GM10248 (cell line): ENCODE data around the gene SIPA1L3.

Experiments
- CTCF ChIA-PET: fragments of 300-600 bp; sonication (Branson Sonifier 250); formaldehyde crosslinking; extraction: SDS; loops from one replicate; lab custom pipeline; 2021; ENCODE audit warnings: antibody characterized with exemption; lab: Yijun Ruan, JAX
- POLR2A ChIA-PET: fragments of 350-650 bp; sonication (Branson Sonifier 250); formaldehyde crosslinking; extraction: SDS; loops from one replicate; lab custom pipeline; 2020; ENCODE audit warnings: antibody characterized with exemption; lab: Yijun Ruan, JAX
- DNase-seq: peaks from one replicate; pipeline ENCODE4 v3.0.0; 2012; ENCODE audit errors: extremely low spot score
- CTCF ChIP-seq: IDR thresholded peaks from 2 replicates; pipeline ENCODE4 v1.5.1; 2012; ENCODE audit warnings: mild to moderate bottlenecking, low read depth; ENCODE audit errors: extremely low read depth, missing control alignments, control extremely low read depth

SIPA1L3 gene

GRCh38 chr19:37926255-37926654 lies 19.2 kb downstream of the SIPA1L3 start:
- CTCF ChIA-PET = interaction anchor here (1.2 kb wide), 1 partner anchor 9 kb away, joined by 4 read pairs; no protein-coding TSS in a partner anchor
- POLR2A ChIA-PET = no interaction called here
- DNase-seq = no peak

DNA sequence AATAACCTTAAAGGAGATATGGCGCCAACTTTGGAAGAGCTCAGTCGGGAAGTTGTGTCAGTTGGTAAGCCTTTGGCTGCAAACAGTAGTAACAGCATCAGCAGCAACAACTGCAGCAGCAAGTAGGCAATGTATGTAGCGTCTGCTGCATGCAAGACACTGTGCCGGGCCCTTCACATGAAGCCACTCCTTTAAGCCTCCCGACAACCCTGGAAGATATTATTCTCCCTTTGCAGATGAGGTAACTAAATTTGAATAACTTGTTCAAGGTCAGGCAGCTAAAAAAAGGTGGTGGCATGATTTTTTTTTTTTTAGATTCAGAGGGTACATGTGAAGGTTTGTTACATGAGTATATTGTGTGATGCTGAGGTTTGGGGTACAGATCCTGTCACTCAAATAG lies 19.7 kb downstream of the SIPA1L3 start:
- CTCF ChIA-PET = interaction anchor here (1.2 to 2.7 kb wide), 2 partner anchors 9 to 24 kb away, joined by 4 to 12 read pairs; no protein-coding TSS in a partner anchor

More at GRCh38 chr19:37926255-37926654, 19.2 kb downstream of the SIPA1L3 start:
- TF ChIP-seq CTCF = no peak

GRCh38 chr19:37928527-37929286 lies 21.7 kb downstream of the SIPA1L3 start:
- DNase-seq = peak; percentile 67
- TF ChIP-seq CTCF = no peak
- ChIA-PET POLR2A (interaction anchor here (0.5 to 1.3 kb wide), 4 partner anchors 21 to 1337 kb away, joined by 3 to 5 read pairs (median 3); partner anchors contain the start of gene SIPA1L3), CTCF (interaction anchor here (1.0 to 2.7 kb wide), 6 partner anchors 10 to 407 kb away, joined by 3 to 12 read pairs (median 4); partner anchors contain the start of genes CATSPERG and WDR87)

More for the DNA sequence above, 19.7 kb downstream of the SIPA1L3 start:
- DNase-seq = no peak
- POLR2A ChIA-PET = no interaction called here
- TF ChIP-seq CTCF = no peak

DNA sequence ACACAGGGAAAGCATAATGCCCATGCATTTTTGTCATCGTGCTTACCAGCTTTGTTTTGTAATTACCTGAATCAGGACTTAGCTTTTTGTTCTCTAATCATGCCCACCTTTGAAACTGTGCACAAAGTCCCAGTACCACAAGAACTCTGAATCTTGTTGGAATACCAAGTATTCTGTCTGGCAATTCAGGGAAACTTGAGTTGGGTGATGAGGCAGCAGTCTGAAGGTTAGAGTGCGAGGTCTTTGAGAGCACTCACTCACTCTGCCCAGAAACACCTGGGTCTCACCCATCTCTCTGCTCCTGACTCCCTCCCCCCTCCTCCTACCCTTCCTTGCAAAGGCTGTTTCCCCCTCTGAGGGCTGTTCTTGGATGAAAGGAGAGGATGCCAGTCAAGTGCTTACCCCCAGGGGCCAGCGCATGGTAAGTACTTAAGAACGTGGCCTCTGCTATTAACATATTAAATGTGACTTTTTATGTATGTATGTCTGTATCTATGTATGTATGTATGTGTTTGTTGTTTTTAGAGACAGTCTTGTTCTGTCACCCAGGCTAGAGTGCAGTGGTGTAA lies 22.4 kb downstream of the SIPA1L3 start:
- no peak for DNase-seq
- CTCF ChIA-PET = interaction anchor here (1.9 to 2.7 kb wide), 3 partner anchors 24 to 120 kb away, joined by 5 to 12 read pairs (median 6); partner anchors contain the start of gene WDR87
- POLR2A ChIA-PET = no interaction called here
- no peak for TF ChIP-seq CTCF

DNA sequence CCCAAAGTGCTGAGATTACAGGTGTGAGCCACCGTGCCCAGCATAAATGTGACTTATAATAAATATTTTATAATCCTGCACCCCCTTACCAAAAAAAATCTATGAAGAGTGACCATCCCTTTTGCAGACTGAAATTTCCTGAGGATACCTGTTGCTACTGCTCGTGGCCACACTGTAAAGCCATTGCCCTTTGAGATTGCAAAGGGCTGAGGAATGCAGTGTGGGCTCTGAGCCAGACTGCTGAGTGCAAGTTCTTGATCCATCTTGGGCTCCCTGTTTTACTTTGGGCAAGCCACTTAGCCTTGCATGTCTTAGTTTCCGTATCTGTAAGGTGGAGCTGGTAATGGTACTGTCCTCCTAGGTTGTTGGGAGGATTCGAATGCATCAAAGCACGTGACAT lies 23.4 kb downstream of the SIPA1L3 start:
- no peak for DNase-seq
- POLR2A ChIA-PET = interaction anchor here (1.1 kb wide), 1 partner anchor 118 kb away, joined by 3 read pairs; no protein-coding TSS in a partner anchor
- CTCF ChIA-PET = interaction anchor here (0.9 to 3.4 kb wide), 4 partner anchors 8 to 23 kb away, joined by 5 to 30 read pairs (median 10); partner anchors contain the start of genes SIPA1L3 and WDR87
- TF ChIP-seq CTCF = no peak
